H1 (cell line): Measurements from ENCODE around the gene CLEC2A. TPM values are rescaled to one million over a fixed set of nuclear protein-coding genes. Genes with fewer than 3 reads are reported as not detected.

Experiments used
- CTCF ChIA-PET: fragments of 300-600 bp; sonication (Branson Sonifier 250); formaldehyde crosslinking; loops from one replicate; lab custom pipeline; 2021; ENCODE audit not compliant: partially characterized antibody; lab: Charles Lee
- POLR2A ChIA-PET: fragments of 300-600 bp; sonication (Branson Sonifier 250); formaldehyde crosslinking; loops from one replicate; lab custom pipeline; 2021; ENCODE audit warnings: inconsistent platforms; ENCODE audit not compliant: partially characterized antibody; lab: Charles Lee
- DNase-seq, 2 experiments: peaks; one replicate each; pipeline versions ENCODE4 v3.0.0 to v3.0.0-alpha.2; 2010 to 2022; ENCODE audit warnings: low spot score in 2 of 2, low read depth in 1 of 2, mixed read lengths in 1 of 2
- FAIRE-seq: peaks from 2 replicates; lab custom pipeline; 2011; peaks lifted over from hg19 to GRCh38; lab: Jason Lieb, UNC
- H2AFZ ChIP-seq: 2 replicates; pipeline ENCODE4 v1.8.1; 2012; ENCODE audit warnings: low read length, inconsistent platforms
- H2AK5ac ChIP-seq: 2 replicates; pipeline ENCODE4 v1.6.1; 2013; ENCODE audit warnings: low read depth, low read length
- H2BK120ac ChIP-seq: replicated peaks from 2 replicates; pipeline ENCODE3; 2013; ENCODE audit warnings: low read depth, low read length, inconsistent platforms
- H2BK12ac ChIP-seq: 2 replicates; pipeline ENCODE4 v1.6.1; 2013; ENCODE audit warnings: low read depth, low read length
- H2BK15ac ChIP-seq: 2 replicates; pipeline ENCODE4 v1.6.1; 2013; ENCODE audit warnings: low read length
- H2BK20ac ChIP-seq: 2 replicates; pipeline ENCODE4 v1.6.1; 2013; ENCODE audit warnings: low read length
- H2BK5ac ChIP-seq: 2 replicates; pipeline ENCODE4 v1.6.1; 2013; ENCODE audit warnings: low read depth, low read length
- H3K14ac ChIP-seq: 2 replicates; pipeline ENCODE4 v1.6.1; 2013; ENCODE audit warnings: inconsistent platforms; ENCODE audit not compliant: insufficient read length
- H3K18ac ChIP-seq: 2 replicates; pipeline ENCODE4 v1.6.1; 2013; ENCODE audit warnings: low read length; ENCODE audit errors: extremely low read depth
- H3K23ac ChIP-seq: 2 replicates; pipeline ENCODE4 v1.6.1; 2013; ENCODE audit warnings: inconsistent platforms; ENCODE audit not compliant: insufficient read length
- H3K23me2 ChIP-seq: 2 replicates; pipeline ENCODE4 v1.6.1; 2013; ENCODE audit warnings: low read depth, low read length
- H3K27ac ChIP-seq: 2 replicates; pipeline ENCODE4 v1.6.1; 2011; ENCODE audit warnings: low read depth, low read length, inconsistent platforms
- H3K27me3 ChIP-seq, 4 experiments: replicated peaks in 1 of 4; 1 replicate in 1 of 4; 2 replicates in 3 of 4; pipeline versions ENCODE4 v1.6.1 to v1.8.1; 2011 to 2013; ENCODE audit warnings: low read length in 3 of 4, mild to moderate bottlenecking in 3 of 4, inconsistent platforms in 2 of 4, mixed read lengths in 2 of 4, moderate library complexity in 1 of 4; ENCODE audit not compliant: control insufficient read depth in 3 of 4, insufficient read depth in 3 of 4; ENCODE audit errors: extremely low read depth in 1 of 4
- H3K36me3 ChIP-seq, 4 experiments: 2 replicates each; pipeline versions ENCODE4 v1.6.1 to v1.8.1; 2011 to 2013; ENCODE audit warnings: mild to moderate bottlenecking in 4 of 4, low read length in 3 of 4, moderate library complexity in 2 of 4, control low read depth in 1 of 4, inconsistent platforms in 1 of 4; ENCODE audit not compliant: insufficient read depth in 4 of 4, control insufficient read depth in 2 of 4
- H3K4ac ChIP-seq: replicated peaks from 2 replicates; pipeline ENCODE3; 2013; ENCODE audit warnings: low read length, low read depth, mixed read lengths, inconsistent platforms; ENCODE audit not compliant: insufficient read length
- H3K4me1 ChIP-seq, 4 experiments: replicated peaks in 1 of 4; 1 replicate in 1 of 4; 2 replicates in 3 of 4; pipeline versions ENCODE4 v1.6.1 to v1.8.1; 2011 to 2013; ENCODE audit warnings: low read length in 3 of 4, inconsistent platforms in 2 of 4, mixed read lengths in 1 of 4; ENCODE audit not compliant: insufficient read depth in 4 of 4, control insufficient read depth in 3 of 4
- H3K4me2 ChIP-seq, 2 experiments: 2 replicates each; pipeline versions ENCODE4 v1.6.1 to v1.8.1; 2011 to 2013; ENCODE audit warnings: low read depth in 2 of 2, low read length in 2 of 2, control low read depth in 1 of 2, inconsistent platforms in 1 of 2, mild to moderate bottlenecking in 1 of 2; ENCODE audit not compliant: insufficient read depth in 1 of 2
- H3K4me3 ChIP-seq, 4 experiments: fragments of 200-600, 300-600 bp in 1 of 4; sonication (generic), shearing (Covaris generic), sonication (Bioruptor Twin) in 1 of 4; 2 replicates each; pipeline versions ENCODE4 v1.5.1 to v1.8.1; 2011 to 2016; ENCODE audit warnings: low read length in 4 of 4, low read depth in 3 of 4, control low read depth in 2 of 4, inconsistent platforms in 2 of 4, mild to moderate bottlenecking in 2 of 4, mixed read lengths in 1 of 4, moderate library complexity in 1 of 4; ENCODE audit not compliant: insufficient read depth in 2 of 4; ENCODE audit errors: extremely low read depth in 1 of 4
- H3K56ac ChIP-seq: replicated peaks from 2 replicates; pipeline ENCODE3; 2013; ENCODE audit warnings: low read depth, mild to moderate bottlenecking, mixed read lengths, low read length, inconsistent platforms; ENCODE audit not compliant: insufficient read length
- H3K79me1 ChIP-seq: 2 replicates; pipeline ENCODE4 v1.6.1; 2013; ENCODE audit warnings: low read depth, low read length, control low read depth
- H3K79me2 ChIP-seq, 2 experiments: 2 replicates each; pipeline versions ENCODE4 v1.6.1 to v1.8.1; 2012 to 2013; ENCODE audit warnings: low read length in 2 of 2, mild to moderate bottlenecking in 2 of 2, inconsistent platforms in 1 of 2; ENCODE audit not compliant: insufficient read depth in 2 of 2, control insufficient read depth in 1 of 2
- H3K9ac ChIP-seq, 4 experiments: replicated peaks in 1 of 4; 1 replicate in 1 of 4; 2 replicates in 3 of 4; pipeline versions ENCODE4 v1.6.1 to v1.8.1; 2011 to 2013; ENCODE audit warnings: low read depth in 3 of 4, low read length in 3 of 4, control low read depth in 2 of 4, mild to moderate bottlenecking in 2 of 4, moderate library complexity in 2 of 4, inconsistent platforms in 1 of 4; ENCODE audit errors: extremely low read depth in 1 of 4
- H3K9me3 ChIP-seq, 2 experiments: 2 replicates each; pipeline versions ENCODE4 v1.6.1 to v1.8.1; 2012 to 2013; ENCODE audit warnings: mild to moderate bottlenecking in 2 of 2, moderate library complexity in 2 of 2, control low read depth in 1 of 2, inconsistent platforms in 1 of 2, low read depth in 1 of 2, low read length in 1 of 2, mixed read lengths in 1 of 2; ENCODE audit not compliant: insufficient read depth in 2 of 2
- H4K20me1 ChIP-seq, 2 experiments: replicated peaks in 1 of 2; 2 replicates each; pipeline versions ENCODE3 to v1.8.1; 2011 to 2013; ENCODE audit warnings: inconsistent platforms in 2 of 2, low read length in 2 of 2, mild to moderate bottlenecking in 1 of 2; ENCODE audit not compliant: insufficient read depth in 2 of 2, control insufficient read depth in 1 of 2
- H4K5ac ChIP-seq: 2 replicates; pipeline ENCODE4 v1.6.1; 2013; ENCODE audit warnings: low read length, low read depth, mixed read lengths, inconsistent platforms; ENCODE audit not compliant: insufficient read length
- H4K8ac ChIP-seq: 2 replicates; pipeline ENCODE4 v1.8.0; 2013; ENCODE audit warnings: mild to moderate bottlenecking, moderate library complexity, low read length, inconsistent platforms; ENCODE audit not compliant: insufficient read depth; ENCODE audit errors: extremely low read depth
- H4K91ac ChIP-seq: replicated peaks from 2 replicates; pipeline ENCODE3; 2013; ENCODE audit warnings: low read length, mixed read lengths, inconsistent platforms; ENCODE audit not compliant: insufficient read length
- E2F6 ChIP-seq: IDR thresholded peaks from 2 replicates; pipeline ENCODE4 v1.6.1; 2012; ENCODE audit warnings: inconsistent platforms
- NANOG ChIP-seq: IDR thresholded peaks from 2 replicates; pipeline ENCODE4 v1.6.1; 2011; ENCODE audit warnings: low read length, low read depth, mild to moderate bottlenecking, inconsistent platforms; ENCODE audit not compliant: insufficient read depth, poor library complexity, severe bottlenecking
- SP1 ChIP-seq: IDR thresholded peaks from 2 replicates; pipeline ENCODE4 v1.6.1; 2011; ENCODE audit warnings: low read depth, low read length
- SRF ChIP-seq: IDR thresholded peaks from 2 replicates; pipeline ENCODE4 v1.6.1; 2011; ENCODE audit warnings: mild to moderate bottlenecking, low read depth, low read length, moderate library complexity
- WGBS, 2 experiments: shearing (Covaris generic) in 1 of 2; methylation state at CpG; one replicate each; pipeline versions ENCODE4 v1.1.6 to v1.1.7; 2013 to 2015; ENCODE audit warnings: low lambda C conversion rate in 2 of 2, mixed read lengths in 2 of 2, inconsistent platforms in 1 of 2, low coverage in 1 of 2, missing lambda C conversion rate in 1 of 2; ENCODE audit not compliant: insufficient replicate concordance in 2 of 2, insufficient coverage in 1 of 2, insufficient read length in 1 of 2; ENCODE audit errors: extremely low coverage in 1 of 2, missing lambda C conversion rate in 1 of 2; 5-methylcytosine and 5-hydroxymethylcytosine counted together
- polyA plus RNA-seq, 7 experiments: library from polyadenylated mRNA; depleted of rRNA in 3 of 7; stranded (reverse) in 5 of 7; unstranded in 2 of 7; fragments of >200 nt in 5 of 7; fragments of 200-250 nt in 2 of 7; gene quantifications; 1 replicate in 5 of 7; 2 replicates in 1 of 7; 4 replicates in 1 of 7; pipeline versions ENCODE4 v1.2.1 to v1.2.3, GENCODE V29; 2011 to 2013; ENCODE audit warnings: missing spikeins in 2 of 7, mixed read lengths in 2 of 7
- total RNA-seq: library from RNA; stranded (reverse); fragmentation: NEBNext Ultra II Directional; extraction: Animal tissue kit (Norgen Biotek cat#: 25700); gene quantifications from 2 replicates; pipeline ENCODE4 v1.2.1, GENCODE V29; 2021

CLEC2A gene
- total and polyA plus RNA-seq, 2 of the 8 experiments (the other 6 are each of a cell fraction or from before 2014, with no cell fraction given) = 0.63 to 3.7 TPM

GRCh38 chr12:9960590-9960989 lies 28.4 kb upstream of the CLEC2A start:
- Histone ChIP-seq H2BK12ac (no peak overlapping the region), H2AFZ (no peak overlapping the region), H4K20me1 (no peaks in the 10 kb centered on the region), H2AK5ac (no peak overlapping the region), H3K27me3 (no peaks in the 10 kb centered on the region), H3K56ac (no peak overlapping the region), H3K79me1 (no peaks in the 10 kb centered on the region), H3K9me3 (no peaks in the 10 kb centered on the region), H2BK20ac (no peak overlapping the region), H4K8ac (no peak overlapping the region)
- no peak for DNase-seq
- no peak for TF ChIP-seq SRF
- TF ChIP-seq NANOG = no peak
- no peak for TF ChIP-seq SP1
- TF ChIP-seq E2F6 = no peak
- TF ChIP-seq, all 59 proteins: peak for 0
- WGBS, 2 experiments = 80% methylated on average over 5 of the region's 5 CpGs; no CpG with 5 or more reads in 1 of the 2 experiments
- CTCF ChIA-PET = interaction anchor here (1.0 kb wide), 1 partner anchor 21 kb away, joined by 3 read pairs; no protein-coding TSS in a partner anchor
- H3K36me3 ChIP-seq = no peaks in the 10 kb centered on the region
- peaks cover 0 to 2% (median 0%) of the 10 kb centered on the region in 4 experiments; a peak in 1 of 7 replicates for H3K4me1 ChIP-seq
- H4K5ac ChIP-seq = no peak overlapping the region
- no peak overlapping the region for H3K4me3 ChIP-seq
- no peak overlapping the region for H3K9ac ChIP-seq
- no peak overlapping the region for H3K14ac ChIP-seq
- no peak for FAIRE-seq
- POLR2A ChIA-PET = no interaction called here
- no peak overlapping the region for H3K4me2 ChIP-seq
- no peak overlapping the region for H2BK15ac ChIP-seq
- H3K18ac ChIP-seq = no peak overlapping the region
- H3K79me2 ChIP-seq = no peaks in the 10 kb centered on the region
- no peak overlapping the region for H2BK5ac ChIP-seq
- no peak overlapping the region for H4K91ac ChIP-seq
- H3K23me2 ChIP-seq = no peaks in the 10 kb centered on the region
- H3K4ac ChIP-seq = no peak overlapping the region
- no peak overlapping the region for H3K27ac ChIP-seq
- H3K23ac ChIP-seq = no peak overlapping the region
- no peak overlapping the region for H2BK120ac ChIP-seq
